DMS53 treated with DMSO at 0.1 percent for 48 hours (cell line): Measurements from ENCODE around the gene PUM1.

Experiments used
- DNase-seq: peaks from one replicate; lab custom pipeline; 2025; ENCODE audit not compliant: unreplicated experiment; lab: John Stamatoyannopoulos, UW

Gene PUM1

DNA sequence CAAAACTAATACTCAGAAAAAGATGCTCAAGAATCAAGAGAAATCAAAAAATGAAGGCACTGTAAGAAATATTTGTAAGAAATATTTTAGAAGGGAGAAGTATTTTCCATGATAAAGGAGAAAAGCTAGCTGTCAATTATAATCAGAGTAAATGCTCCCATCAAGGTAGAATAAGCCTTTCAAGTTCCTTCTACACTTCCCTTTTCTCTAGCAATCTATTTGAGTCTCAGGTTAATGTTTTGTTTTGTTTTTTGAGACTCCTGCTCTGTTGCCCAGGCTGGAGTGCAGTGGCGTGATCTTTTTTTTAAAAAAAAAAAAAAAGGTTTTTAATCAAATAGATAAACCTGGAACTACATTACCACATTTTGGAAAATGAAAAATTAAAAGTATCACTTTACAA, 33.3 kb downstream of the PUM1 start:
- DNase-seq, result no peak

DNA sequence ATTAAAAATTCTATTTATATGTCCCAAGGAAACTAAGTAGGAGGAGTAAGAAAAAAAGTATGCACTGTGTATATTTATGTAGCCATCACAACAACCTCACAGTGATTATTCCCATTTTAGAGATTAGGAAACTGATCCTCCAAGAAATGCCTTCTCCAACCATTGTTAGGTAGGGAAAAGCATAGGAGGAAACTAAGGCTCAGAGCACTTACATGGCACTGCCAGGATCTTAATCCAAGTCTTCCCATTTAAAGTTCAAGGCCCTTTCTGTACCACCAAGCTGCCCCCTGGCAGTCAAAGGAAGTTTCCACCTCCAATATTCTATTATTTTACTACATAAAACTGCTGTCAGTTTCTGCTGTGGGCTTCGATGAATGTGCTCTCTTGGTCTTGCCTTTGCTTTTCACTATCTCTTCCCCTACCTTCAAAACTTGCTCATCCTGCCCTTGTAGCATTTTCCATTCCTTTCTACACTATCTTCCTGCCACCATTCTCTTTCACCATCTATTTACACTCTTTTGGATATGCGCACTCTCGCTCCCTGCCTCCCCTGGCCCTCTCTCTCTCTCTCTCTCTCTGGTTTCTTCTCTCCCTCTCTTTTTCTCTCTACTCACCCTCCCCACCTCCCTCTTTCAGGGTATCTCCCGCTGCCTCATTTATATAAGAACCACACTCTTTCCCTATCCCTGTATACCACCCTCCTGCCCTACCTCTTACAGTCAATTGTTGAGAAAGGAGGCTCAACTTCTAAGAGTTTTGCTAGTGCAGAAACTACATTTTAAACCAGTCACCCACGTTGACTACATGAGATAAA, 34.0 kb downstream of the PUM1 start:
- DNase-seq, result no peak

- no peak for DNase-seq
These were observed 36.5 kb downstream of the PUM1 start for GRCh38 chr1:31029026-31029425.

DNA sequence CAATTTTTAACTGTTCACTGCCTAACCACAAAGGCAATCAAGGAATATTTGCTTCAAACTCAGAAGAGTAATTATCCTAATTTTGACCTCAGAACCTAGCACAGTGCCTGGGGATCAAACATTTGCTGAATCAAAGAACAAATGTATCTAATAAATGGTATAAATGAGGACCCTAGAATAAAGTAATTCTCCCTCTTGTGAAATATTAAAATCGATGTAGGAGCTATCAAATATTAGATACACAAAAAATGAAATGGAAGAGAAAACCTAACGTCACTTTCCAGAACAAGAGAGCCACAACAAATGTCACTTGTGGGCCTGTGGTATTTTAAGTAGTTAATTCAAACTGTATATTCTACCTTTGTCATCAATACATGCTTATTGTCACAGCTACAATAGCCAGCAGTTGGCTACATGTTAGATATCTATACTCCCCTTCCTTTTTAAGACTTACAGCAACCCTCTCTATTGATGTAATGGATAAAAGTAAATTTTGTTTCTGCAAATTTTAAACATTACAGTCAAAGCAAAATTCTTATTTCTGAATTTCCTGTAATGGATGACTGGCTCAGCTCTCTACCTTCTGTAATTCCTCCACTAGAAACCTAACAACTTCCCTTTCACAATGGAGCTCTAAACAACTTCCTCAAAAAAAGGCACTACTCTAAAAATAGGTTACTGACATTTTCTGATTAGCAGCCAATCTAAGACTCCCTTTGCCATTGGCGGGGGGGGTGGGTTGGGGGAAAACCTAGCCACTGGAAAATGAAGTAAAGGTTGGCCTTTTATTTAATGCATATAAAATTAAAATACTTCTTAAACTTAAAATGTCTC, 37.6 kb downstream of the PUM1 start:
- no peak for DNase-seq

DNA sequence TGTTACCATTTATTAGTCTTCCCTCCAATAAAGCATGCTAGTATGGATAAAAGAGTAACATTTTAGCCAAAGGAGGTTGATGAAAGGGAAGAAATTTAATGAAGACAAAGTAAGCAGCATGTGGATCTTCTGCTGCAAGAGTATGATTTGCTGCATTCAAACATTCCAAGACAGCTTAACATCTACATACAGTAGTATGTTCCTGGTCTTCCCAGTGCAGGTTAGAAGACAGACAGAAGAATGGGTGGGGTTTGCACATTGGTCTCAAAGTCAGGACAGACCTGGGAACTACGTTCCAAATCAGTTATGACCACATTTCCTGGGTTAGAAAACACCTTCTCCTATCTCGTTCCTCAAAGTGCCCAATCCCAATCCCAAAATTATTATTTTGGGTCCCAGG, 43.3 kb downstream of the PUM1 start:
- no peak for DNase-seq

DNA sequence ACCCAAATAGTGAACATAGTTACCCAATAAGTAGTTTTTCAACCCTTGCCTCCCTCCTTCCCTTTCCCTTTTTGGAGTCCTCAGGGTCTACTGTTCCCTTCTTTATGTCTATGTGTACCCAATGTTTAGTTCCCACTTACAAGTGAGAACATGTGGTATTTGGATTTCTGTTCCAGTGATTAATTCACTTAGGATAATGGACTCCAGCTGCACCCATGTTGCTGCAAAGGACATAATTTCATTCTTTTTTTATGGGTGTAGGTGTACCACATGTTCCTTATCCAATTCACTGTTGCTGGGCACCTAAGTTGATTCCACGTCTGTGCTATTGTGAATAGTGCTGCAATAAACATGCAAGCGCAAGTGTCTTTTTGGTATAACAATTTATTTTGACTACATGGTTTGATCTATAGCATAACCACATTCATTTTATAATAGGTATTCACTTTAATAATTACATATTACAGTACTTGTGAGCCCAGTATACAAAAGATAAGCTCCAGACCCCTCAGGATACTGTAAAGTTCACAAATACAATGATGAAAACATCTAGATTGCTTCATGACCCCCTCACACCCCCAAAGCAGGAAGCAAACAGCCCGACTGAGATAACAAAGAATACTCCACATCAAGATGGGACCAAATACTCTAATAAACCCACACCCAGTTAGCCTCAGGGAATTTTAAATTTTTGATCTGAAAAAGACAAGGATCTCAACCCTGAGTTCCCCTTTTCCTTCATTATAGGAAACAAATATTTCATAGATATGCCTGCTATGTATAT, 45.3 kb downstream of the PUM1 start:
- no peak for DNase-seq

- no peak for DNase-seq
These were observed 46.1 kb downstream of the PUM1 start for GRCh38 chr1:31019401-31019800.

- DNase-seq, result no peak
These were observed 48.6 kb downstream of the PUM1 start for GRCh38 chr1:31016868-31017267.

DNA sequence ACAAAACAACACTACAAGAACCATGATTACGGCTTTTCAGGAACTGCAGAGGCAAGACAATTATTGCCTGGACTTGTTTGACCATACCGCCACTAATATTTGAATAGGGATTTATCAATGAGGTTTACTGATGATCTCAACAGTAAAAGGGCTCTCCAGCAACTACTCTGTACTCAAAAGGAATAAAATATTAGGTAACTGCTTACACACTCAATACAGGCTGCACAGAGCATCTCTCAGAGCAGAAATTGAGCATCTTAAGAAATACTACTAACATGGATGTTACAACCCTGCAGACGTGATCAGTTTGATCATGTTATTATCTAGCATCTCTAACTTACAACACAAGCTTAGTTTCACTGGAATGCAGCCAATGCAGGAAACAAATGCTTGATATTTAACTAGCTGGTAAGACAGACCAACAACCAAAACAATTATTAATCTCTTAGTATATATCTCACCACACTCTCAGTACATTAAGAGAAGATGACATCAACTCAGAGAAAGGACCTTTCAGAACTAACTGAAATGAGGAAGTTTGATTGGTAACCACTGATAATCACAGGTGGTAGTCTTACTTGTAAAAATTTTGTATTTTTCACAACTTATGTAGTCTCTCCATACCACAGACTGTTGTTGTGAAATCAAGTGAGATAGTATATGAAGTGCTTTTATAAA, 52.2 kb downstream of the PUM1 start:
- DNase-seq, result peak; percentile 81

DNA sequence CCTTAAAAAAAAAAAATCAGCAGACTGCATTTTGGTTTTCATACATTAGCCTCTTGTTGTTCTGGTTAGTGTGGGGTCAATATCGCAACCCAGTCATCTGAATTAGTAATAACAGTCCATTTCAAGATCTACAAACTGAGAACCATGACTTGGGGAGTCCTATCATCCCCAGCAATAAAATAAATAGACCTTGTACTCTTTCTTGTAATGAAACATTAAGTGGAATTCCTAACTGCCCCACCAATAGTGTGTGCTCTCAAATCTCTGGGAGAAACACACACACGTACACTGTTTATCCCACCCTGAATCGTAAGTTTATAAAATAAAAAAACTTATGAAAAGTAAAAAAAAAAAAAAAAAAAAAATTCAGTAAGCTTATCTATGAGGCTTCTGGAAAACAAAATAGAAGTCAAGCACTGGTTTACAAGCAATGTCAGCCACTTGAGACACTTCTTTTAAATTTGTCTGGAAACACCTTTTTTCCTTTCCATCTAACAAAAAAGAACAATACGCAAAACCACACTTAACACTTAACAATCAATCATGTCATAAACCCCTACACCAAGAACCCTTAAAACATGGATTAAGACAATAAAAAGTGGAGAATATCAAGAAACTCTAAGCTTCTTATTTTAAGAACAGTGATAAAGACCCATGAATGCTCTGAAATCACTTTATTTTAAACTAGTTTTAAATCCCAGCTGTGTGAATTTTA, 53.1 kb downstream of the PUM1 start:
- DNase-seq, result no peak

GRCh38 chr1:31011719-31012118, 53.8 kb downstream of the PUM1 start:
- no peak for DNase-seq

- no peak for DNase-seq
These were observed 55.2 kb downstream of the PUM1 start for GRCh38 chr1:31010086-31010989.

- no peak for DNase-seq
These were observed 58.0 kb downstream of the PUM1 start for GRCh38 chr1:31007462-31007991.

DNA sequence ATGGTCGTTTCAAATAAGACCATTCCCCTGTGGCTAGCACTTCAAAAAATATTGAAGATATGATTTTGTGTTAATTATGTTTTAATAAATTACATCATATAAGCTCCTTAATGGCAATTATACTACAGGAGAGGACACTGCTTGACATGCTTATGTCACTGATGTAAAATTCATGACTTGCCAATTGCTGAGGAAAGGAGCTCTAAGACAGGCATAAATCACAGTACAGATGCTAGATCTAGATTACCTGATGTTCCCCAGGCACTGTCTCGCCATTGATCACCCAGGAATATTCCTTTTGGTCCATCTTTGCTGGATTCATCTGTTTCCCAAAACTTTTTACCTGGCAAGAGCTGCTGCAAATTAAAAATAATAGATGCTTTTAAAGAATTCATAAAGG, 58.8 kb downstream of the PUM1 start:
- no peak for DNase-seq

- DNase-seq, result no peak
These were observed 59.8 kb downstream of the PUM1 start for GRCh38 chr1:31005617-31006166.

GRCh38 chr1:31005198-31005597, 60.3 kb downstream of the PUM1 start:
- no peak for DNase-seq

- DNase-seq, result no peak
These were observed 61.3 kb downstream of the PUM1 start for GRCh38 chr1:31004231-31004621.

- DNase-seq, result no peak
These were observed 61.8 kb downstream of the PUM1 start for GRCh38 chr1:31003613-31004230.
